ENCODE data around the gene ARGFX. TPM values are rescaled to one million over a fixed set of nuclear protein-coding genes. Genes with fewer than 3 reads are reported as not detected.

Gene ARGFX
- polyA plus RNA-seq, 6 donors from 2014 or later, result not detected

Other genes starting within 250 kb of the ARGFX start
- gene POLQ, start 22.0 kb upstream of the ARGFX start, polyA plus RNA-seq (ENCODE audit: low read depth in 6 of 6), result under 1 TPM in 3 of 6 donors, not detected in 3; 0.09 to 0.28 (median 0.12) TPM
- under 1 TPM in 3 of 6 donors, not detected in 3; 0.04 to 0.17 (median 0.11) TPM for gene FBXO40, start 25.4 kb downstream of the ARGFX start, polyA plus RNA-seq (ENCODE audit: low read depth in 6 of 6)
- 100 to 1,000 TPM; 367 to 548 (median 469) TPM for gene HCLS1, start 93.0 kb downstream of the ARGFX start, polyA plus RNA-seq (ENCODE audit: low read depth in 6 of 6)
- 10 to 100 TPM in 1 of 6 donors, 1 to 10 TPM in 5; 1.2 to 10.6 (median 5.8) TPM for gene GOLGB1, start 181.8 kb downstream of the ARGFX start, polyA plus RNA-seq (ENCODE audit: low read depth in 6 of 6)